Natural killer cell treated with Interleukin-12 subunit alpha and Interleukin-12 subunit beta and Interleukin-15 and Interleukin-18, amount 100 ng/mL, for 72 hours (primary cell): ENCODE data around the gene GATAD1. TPM values are rescaled to one million over a fixed set of nuclear protein-coding genes. Genes with fewer than 3 reads are reported as not detected.
"Not testable (repeated sequence)": the region's sequence is repeated elsewhere in the genome, so short reads cannot be mapped to it uniquely, and the experiment has no call there.

Source experiments
- ATAC-seq, 2 donors: fragments of 150-1000 bp; cut with Tn5 transposase in 1 of 2; sonication (Bioruptor Pico), chemical (Tn5 transposase) in 1 of 2; 2 replicates each; pipeline ENCODE4 v1.10.0; 2021
- DNase-seq: peaks from one replicate; pipeline ENCODE4 v3.0.0; 2022; ENCODE audit warnings: low spot score
- H3K27ac Mint-ChIP-seq, 2 donors: 1 replicate in 1 of 2; 2 replicates in 1 of 2; pipeline ENCODE4 v1.8.0; 2022; ENCODE audit warnings: mixed read lengths in 2 of 2, mild to moderate bottlenecking in 1 of 2, moderate library complexity in 1 of 2
- H3K27me3 Mint-ChIP-seq, 2 donors: 1 replicate in 1 of 2; 2 replicates in 1 of 2; pipeline ENCODE4 v1.8.0; 2022; ENCODE audit warnings: mixed read lengths in 2 of 2
- H3K36me3 Mint-ChIP-seq: one replicate; pipeline ENCODE4 v1.8.0; 2022; ENCODE audit warnings: mixed read lengths
- H3K4me1 Mint-ChIP-seq, 2 donors: 1 replicate in 1 of 2; 2 replicates in 1 of 2; pipeline ENCODE4 v1.8.0; 2022; ENCODE audit warnings: low read depth in 2 of 2, mixed read lengths in 2 of 2, mild to moderate bottlenecking in 1 of 2
- H3K4me3 Mint-ChIP-seq: one replicate; pipeline ENCODE4 v1.8.0; 2022; ENCODE audit warnings: mixed read lengths
- H3K9me3 Mint-ChIP-seq: 2 replicates; pipeline ENCODE4 v1.8.0; 2022; ENCODE audit warnings: mixed read lengths
- total RNA-seq, 2 donors: library from RNA; stranded (reverse); gene quantifications; one replicate each; pipeline ENCODE4 v1.2.3, GENCODE V29; 2022

Gene GATAD1
- total RNA-seq, 2 donors from 2014 or later = 12.1 to 16.6 TPM

DNA sequence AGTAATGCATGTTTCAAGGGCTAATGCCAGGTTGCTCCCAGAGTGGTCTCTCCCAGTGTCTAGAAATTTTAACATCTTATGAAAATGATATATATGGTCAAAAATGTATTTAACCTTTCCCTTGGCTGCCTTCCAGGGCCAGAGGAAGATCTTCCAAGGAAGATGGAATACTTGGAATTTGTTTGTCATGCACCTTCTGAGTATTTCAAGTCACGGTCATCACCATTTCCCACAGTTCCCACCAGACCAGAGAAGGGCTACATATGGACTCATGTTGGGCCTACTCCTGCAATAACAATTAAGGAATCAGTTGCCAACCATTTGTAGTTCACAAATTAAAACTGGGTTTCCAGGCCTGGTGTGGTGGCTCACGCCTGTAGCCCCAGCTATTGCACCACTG is 9.0 kb downstream of the GATAD1 start:
- H3K9me3 Mint-ChIP-seq = no peaks in the 10 kb centered on the region
- peaks cover 6% of the 10 kb centered on the region for H3K36me3 Mint-ChIP-seq
- no peaks in the 10 kb centered on the region for H3K27me3 Mint-ChIP-seq
- no peak overlapping the region for H3K27ac Mint-ChIP-seq
- H3K4me1 Mint-ChIP-seq = no peaks in the 10 kb centered on the region
- no peak overlapping the region for H3K4me3 Mint-ChIP-seq
- DNase-seq (no peak), ATAC-seq (no peak)

DNA sequence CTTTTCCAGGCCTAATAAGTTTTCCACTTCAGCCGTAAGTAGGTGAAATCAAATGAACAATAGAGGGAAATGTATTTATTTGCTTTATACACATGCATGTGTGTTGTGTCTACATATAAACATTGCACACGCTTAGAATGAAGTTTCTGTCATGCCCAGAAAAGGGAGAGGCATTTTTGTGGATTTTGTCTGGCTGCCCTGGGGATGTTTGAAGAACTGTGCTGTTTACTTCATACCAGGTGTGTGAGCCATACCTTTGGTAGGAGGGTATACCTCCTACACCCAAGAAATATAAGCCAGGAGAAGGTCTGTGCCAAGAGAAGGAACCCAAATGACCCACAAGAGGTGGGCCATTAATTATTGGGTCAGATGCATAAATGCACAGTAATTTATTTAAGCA is 12.8 kb downstream of the GATAD1 start:
- DNase-seq = no peak
- Mint-ChIP-seq H3K4me1 (no peaks in the 10 kb centered on the region), H3K36me3 (no peaks in the 10 kb centered on the region), H3K4me3 (no peak overlapping the region), H3K27me3 (no peaks in the 10 kb centered on the region), H3K9me3 (no peaks in the 10 kb centered on the region), H3K27ac (no peak overlapping the region)
- no peak for ATAC-seq

DNA sequence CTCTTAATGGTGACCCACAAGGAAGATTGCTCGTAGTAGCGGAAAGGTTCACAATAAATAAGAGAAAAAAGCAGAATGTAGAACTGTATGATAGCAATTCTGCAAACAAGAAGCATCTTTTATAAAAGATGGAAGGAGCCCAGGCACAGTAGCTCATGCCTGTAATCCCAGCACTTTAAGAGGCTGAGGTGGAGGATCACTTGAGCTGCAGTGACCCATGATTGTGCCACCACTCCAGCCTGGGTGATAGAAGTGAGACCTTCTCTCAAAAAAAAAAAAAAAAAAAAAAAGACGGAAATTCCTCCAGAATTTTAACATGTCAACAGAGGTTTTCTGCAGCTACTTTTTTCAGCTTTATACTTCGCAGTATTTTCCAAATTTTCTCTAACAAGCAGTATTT is 13.2 kb downstream of the GATAD1 start:
- Mint-ChIP-seq H3K27me3 (no peaks in the 10 kb centered on the region), H3K9me3 (no peaks in the 10 kb centered on the region), H3K4me1 (no peaks in the 10 kb centered on the region), H3K4me3 (no peak overlapping the region), H3K36me3 (no peaks in the 10 kb centered on the region), H3K27ac (no peak overlapping the region)
- no peak for ATAC-seq
- DNase-seq = no peak

DNA sequence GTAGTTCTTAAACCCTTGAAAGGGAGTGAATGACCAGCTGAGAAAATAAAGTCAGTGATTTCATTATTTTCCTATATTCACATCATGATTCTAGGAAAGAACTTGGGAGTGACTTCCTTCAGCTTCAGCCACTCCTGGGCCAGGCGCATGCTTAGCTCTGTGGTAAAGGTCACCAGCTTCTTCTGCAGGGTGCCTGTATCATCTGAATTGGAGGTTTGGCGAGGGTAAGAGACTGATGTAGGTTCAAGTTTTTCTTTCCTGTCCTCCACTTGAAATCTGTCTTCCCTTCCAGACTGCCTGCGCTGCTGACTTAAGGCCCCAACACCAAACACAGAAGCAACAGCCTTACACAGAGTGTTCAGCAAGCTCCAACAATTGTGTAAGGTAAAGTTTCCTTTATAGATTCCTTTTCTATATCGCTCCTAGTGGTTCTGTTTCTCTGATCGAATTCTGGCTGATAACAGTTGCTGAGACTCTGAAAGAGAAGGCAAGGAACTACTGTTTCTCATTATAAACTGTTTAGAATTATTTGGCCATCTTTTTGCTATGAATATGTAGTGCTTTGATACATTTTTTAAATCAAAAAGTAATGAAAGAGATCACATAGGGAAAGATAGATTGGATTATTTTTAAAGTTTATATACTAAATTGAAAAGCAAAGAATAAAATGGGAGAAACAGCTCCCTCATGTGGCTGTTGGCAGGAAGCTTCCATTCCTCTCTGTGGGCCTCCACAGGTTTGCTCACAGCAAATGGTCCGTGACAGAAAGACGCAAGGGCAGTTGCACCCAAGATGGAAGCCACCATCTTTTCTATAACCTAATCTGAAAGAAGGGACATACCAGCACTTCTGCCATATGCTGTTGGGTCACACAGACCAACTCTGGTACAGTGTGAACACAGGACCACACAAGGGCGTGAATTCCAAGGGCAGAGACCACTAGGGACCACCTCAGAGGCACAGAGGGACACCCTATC is 14.0 kb downstream of the GATAD1 start:
- H3K36me3 Mint-ChIP-seq = no peaks in the 10 kb centered on the region
- H3K27ac Mint-ChIP-seq = no peak overlapping the region
- H3K4me1 Mint-ChIP-seq = no peaks in the 10 kb centered on the region
- DNase-seq (no peak), ATAC-seq (peak in 1 of 2 donors; percentile 53)
- H3K9me3 Mint-ChIP-seq = no peaks in the 10 kb centered on the region
- no peak overlapping the region for H3K4me3 Mint-ChIP-seq
- no peaks in the 10 kb centered on the region for H3K27me3 Mint-ChIP-seq

DNA sequence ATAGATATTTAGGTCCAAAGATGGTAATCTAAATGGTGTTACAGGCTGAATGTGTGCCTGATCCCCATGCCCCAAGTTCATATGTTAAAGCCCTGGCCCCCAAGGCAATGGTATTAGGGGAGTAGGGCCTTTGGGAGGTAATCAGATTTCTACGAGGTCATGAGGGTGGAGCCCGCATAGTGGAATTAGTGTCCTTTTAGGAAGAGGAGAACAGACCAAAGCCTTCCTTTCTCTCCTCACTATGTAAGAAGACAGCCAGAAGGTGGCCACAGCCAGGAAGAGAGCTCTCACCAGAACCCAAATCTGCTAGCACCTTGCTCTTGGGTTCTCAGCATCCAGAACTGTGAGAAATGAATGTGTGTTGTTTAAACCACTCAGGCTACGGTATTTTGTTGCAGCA is 15.3 kb downstream of the GATAD1 start:
- DNase-seq (no peak), ATAC-seq (no peak)
- Mint-ChIP-seq H3K4me3 (no peak overlapping the region), H3K27me3 (no peaks in the 10 kb centered on the region), H3K9me3 (no peaks in the 10 kb centered on the region), H3K4me1 (no peaks in the 10 kb centered on the region), H3K36me3 (no peaks in the 10 kb centered on the region), H3K27ac (no peak overlapping the region)

DNA sequence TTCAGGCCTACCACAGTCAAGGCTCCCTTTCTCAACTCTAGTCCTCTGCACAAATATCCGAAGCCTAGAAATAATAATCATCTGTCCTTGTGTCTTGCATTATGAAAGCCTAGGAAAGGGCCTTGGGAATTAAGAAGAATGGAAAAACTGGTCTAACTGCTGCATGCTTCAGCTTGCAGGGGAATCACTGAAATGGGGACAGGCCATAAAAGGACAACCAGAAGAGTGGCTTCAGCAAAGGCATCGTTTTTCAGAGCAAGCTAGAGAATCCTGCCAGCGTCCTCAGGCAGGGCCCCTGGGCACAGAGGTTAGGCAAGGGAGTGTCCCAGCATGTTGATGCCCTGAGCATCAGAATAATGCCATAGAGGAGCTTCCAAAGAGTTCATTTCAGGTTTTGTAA is 17.2 kb downstream of the GATAD1 start:
- no peak overlapping the region for H3K27ac Mint-ChIP-seq
- ATAC-seq = no peak
- no peak overlapping the region for H3K4me3 Mint-ChIP-seq
- no peaks in the 10 kb centered on the region for H3K9me3 Mint-ChIP-seq
- no peaks in the 10 kb centered on the region for H3K4me1 Mint-ChIP-seq
- H3K27me3 Mint-ChIP-seq = no peaks in the 10 kb centered on the region
- DNase-seq = no peak
- no peaks in the 10 kb centered on the region for H3K36me3 Mint-ChIP-seq

DNA sequence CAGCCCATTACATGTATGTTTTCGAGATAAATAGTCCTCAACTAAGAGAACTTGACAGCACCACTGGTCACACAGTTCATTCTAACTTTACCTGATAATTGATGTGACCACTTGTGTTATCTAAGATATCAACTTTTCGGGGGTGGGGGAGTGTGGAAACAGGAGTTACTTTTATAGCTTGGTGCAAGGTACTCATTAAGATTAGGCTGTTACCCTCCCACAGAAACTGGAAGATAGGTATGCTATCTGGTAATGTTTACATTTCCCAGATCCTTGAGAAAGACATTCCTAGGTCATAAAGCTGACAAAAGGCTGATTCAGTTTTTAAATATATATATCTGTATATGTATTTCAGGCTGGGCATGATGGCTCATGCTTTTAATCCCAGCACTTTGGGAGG is 19.4 kb downstream of the GATAD1 start:
- Mint-ChIP-seq H3K9me3 (no peaks in the 10 kb centered on the region), H3K27me3 (no peaks in the 10 kb centered on the region), H3K4me1 (no peaks in the 10 kb centered on the region), H3K36me3 (no peaks in the 10 kb centered on the region), H3K4me3 (no peak overlapping the region), H3K27ac (no peak overlapping the region)
- DNase-seq = no peak
- no peak for ATAC-seq

DNA sequence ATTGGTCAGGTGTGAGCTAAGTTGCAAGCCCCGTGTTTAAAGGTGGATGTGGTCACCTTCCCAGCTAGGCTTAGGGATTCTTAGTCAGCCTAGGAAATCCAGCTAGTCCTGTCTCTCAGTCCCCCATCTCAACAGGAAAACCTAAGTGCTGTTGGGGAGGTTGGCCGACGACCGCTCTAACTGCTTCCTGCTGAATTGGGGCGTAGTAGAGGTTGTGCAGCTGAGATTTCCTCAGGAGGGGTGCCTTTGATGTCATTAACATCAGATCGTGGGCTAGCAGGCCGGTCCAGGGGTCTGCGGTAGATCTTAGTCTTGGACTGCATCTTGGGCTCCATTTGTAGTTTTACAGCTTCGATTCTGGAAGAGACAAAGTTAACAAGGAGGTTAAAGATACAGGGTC is 21.3 kb downstream of the GATAD1 start:
- DNase-seq, ATAC-seq, H3K4me3 Mint-ChIP-seq: not testable (repeated sequence)

DNA sequence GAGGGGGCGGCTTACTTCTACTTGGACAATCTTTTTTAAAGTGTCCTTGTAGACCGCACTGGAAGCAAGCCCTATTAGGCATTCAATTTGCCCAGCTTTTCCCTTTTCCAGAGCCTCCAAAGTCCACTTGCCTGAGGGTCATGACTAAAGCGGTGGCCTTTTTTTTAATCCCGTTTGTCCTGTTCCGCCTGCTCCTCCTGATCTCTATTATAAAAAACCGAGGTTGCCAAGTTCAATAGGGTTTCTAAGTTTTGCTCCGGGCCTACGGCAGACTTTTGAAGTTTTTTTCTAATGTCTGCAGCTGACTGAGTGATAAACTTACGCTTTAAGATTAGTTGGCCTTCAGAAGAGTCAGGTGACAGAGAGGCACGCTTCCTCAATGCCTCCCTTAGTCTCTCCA is 26.7 kb downstream of the GATAD1 start:
- not testable (repeated sequence) for H3K27ac Mint-ChIP-seq, H3K4me3 Mint-ChIP-seq, DNase-seq, ATAC-seq, H3K9me3 Mint-ChIP-seq, H3K36me3 Mint-ChIP-seq, H3K27me3 Mint-ChIP-seq, H3K4me1 Mint-ChIP-seq

More for the DNA sequence above, 21.3 kb downstream of the GATAD1 start:
- not testable (repeated sequence) for H3K27ac Mint-ChIP-seq, H3K27me3 Mint-ChIP-seq, H3K9me3 Mint-ChIP-seq, H3K36me3 Mint-ChIP-seq, H3K4me1 Mint-ChIP-seq

DNA sequence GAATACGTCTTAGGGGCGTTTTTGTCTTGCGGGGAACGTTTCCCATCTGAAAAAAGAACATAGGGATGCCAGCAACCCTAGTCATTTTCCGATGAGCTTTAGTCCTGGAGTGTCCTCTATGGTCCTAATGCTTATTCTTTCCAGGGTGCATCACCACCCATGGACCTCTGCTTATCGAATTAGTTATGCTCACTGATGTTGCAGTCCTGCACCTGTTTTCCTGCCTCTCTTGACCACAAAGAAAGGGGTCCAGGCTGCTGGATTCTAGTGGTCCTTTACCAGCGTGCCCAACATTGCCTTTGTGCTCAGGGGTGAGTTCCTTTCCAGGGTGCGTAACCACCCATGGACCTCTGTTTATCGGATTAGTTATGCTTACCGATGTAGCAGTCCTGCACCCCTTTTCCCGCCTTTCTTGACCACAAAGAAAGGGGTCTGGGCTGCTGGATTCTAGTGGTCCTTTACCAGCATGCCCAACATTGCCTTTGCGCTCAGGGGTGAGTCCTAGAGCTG is 28.0 kb downstream of the GATAD1 start:
- H3K36me3 Mint-ChIP-seq, H3K27ac Mint-ChIP-seq, DNase-seq, H3K4me1 Mint-ChIP-seq, H3K27me3 Mint-ChIP-seq, H3K4me3 Mint-ChIP-seq, ATAC-seq, H3K9me3 Mint-ChIP-seq: not testable (repeated sequence)

DNA sequence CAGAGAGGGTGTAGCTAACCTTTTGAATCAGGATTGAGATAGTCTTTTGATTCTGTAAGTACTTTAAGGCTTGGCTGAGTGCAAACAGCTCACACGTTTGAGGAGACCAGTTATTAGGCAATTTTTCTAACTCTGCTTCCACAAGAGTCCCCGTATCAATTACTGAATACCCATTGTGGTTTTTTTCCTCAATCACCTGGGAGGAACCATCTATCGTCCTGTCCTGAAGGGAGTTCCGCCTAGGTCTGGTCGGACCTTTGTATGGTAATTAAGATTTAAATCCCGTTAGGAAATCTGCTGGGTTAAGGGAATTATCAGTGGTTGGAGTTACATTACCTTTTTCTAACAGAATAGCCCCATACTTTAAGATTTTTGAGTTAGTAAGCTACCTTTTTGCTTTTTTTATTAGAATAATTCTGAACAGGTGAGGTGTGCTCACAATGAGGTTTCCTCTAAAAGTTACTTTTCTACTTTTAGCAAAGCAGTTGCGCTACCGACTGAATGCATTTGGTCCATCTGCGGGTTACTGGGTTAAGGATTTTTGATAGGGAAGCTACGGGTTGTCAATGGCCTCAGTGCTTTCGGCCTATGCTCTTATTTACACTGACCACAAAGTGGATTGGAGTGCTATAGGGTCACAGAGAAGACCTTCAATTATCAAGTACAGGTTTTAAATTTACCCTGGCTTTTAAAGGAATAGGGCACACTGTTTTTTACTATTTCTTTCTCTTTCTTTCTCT is 28.7 kb downstream of the GATAD1 start:
- not testable (repeated sequence) for H3K27ac Mint-ChIP-seq, H3K4me3 Mint-ChIP-seq, ATAC-seq, H3K36me3 Mint-ChIP-seq, H3K9me3 Mint-ChIP-seq, H3K27me3 Mint-ChIP-seq, DNase-seq, H3K4me1 Mint-ChIP-seq

DNA sequence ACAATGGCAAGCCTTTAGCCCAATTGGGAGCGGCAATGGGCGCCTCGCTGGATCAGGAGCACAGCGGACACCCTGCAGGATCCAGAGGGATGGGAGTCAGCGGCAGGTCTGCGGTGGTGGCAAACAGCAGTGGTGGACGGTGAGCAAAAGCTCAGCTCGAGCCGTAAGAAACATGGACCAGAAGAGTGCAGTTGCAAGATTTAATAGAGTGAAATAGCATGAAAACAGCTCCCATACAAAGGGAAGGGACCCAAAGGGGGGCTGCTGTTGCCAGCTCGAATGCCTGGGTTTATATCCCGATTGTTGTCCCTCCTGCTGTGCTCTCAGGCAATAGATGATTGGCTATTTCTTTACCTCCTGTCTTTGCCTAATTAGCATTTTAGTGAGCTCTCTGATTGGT is 30.4 kb downstream of the GATAD1 start, which contains the start of gene ERVW-1:
Gene ERVW-1 (minus strand): TSS at position 266 of the 400 bp plus-strand sequence. CDS start 7,565 bp downstream, outside the sequence.
- not testable (repeated sequence) for H3K27ac Mint-ChIP-seq, DNase-seq, H3K36me3 Mint-ChIP-seq, H3K4me1 Mint-ChIP-seq, H3K9me3 Mint-ChIP-seq, ATAC-seq, H3K27me3 Mint-ChIP-seq, H3K4me3 Mint-ChIP-seq

DNA sequence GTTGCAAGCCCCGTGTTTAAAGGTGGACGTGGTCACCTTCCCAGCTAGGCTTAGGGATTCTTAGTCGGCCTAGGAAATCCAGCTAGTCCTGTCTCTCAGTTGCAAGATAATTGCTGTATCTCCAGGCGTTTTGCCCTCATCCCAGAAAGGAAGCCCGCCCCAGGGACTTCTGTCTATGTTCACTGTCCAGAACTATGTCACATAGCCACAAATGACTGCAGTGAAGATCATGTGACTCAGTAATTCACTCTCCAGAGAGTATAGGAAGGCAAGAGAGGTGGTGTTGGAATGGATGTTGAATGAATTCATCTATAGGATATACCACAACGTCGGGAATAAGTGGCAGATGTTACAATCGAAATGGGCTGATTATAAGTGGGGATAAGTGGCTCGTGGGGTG is 30.8 kb downstream of the GATAD1 start:
- no peaks in the 10 kb centered on the region for H3K9me3 Mint-ChIP-seq
- DNase-seq = no peak
- H3K27ac Mint-ChIP-seq = no peak overlapping the region
- no peak for ATAC-seq
- no peaks in the 10 kb centered on the region for H3K4me1 Mint-ChIP-seq
- no peaks in the 10 kb centered on the region for H3K36me3 Mint-ChIP-seq
- H3K27me3 Mint-ChIP-seq = no peaks in the 10 kb centered on the region
- no peak overlapping the region for H3K4me3 Mint-ChIP-seq

DNA sequence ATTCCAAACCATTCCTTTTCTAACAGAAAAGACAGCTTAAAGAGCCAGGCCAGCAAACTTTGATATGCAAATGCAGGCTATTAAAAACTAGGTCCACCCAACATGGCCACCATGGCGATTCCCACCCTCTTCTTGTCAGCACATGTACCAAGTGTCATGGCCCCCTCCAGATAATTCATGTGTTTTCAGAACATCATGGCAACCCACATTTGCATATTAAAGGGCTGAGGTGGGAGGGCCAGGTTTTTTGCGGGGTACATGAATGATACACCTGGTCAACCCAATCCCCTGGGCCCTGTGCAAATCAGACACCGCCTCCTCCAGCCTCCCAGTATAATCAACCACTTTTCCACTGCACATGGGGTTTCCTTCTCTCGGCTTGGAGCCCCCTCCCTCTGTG is 31.4 kb downstream of the GATAD1 start:
- ATAC-seq (no peak), DNase-seq (no peak)
- Mint-ChIP-seq H3K4me1 (no peaks in the 10 kb centered on the region), H3K27me3 (no peaks in the 10 kb centered on the region), H3K4me3 (no peak overlapping the region), H3K36me3 (no peaks in the 10 kb centered on the region), H3K9me3 (no peaks in the 10 kb centered on the region), H3K27ac (no peak overlapping the region)
